Left cardiac atrium (tissue), 4 donors: ENCODE data around the gene HBB. TPM values are rescaled to one million over a fixed set of nuclear protein-coding genes. Genes with fewer than 3 reads are reported as not detected.
"Not testable (repeated sequence)": the region's sequence is repeated elsewhere in the genome, so short reads cannot be mapped to it uniquely, and the experiment has no call there.

ENCODE experiments used
- ATAC-seq, 2 donors: fragments of 200-7000 bp; cut with Tn5 transposase; one replicate each; pipeline ENCODE4 v1.9.1; 2020; ENCODE audit warnings: mild to moderate bottlenecking in 2 of 2, moderate library complexity in 2 of 2
- DNase-seq: peaks from one replicate; pipeline ENCODE4 v3.0.0-alpha.2; 2020
- intact Hi-C, 2 donors: fragments of 100-400 bp; cut with DNase I; formaldehyde crosslinking; loops; one replicate each; pipeline versions ENCODE4 v1.14.1 to v1.15.1; 2022 to 2023
- long read RNA-seq: library from polyadenylated mRNA; unstranded; transcript quantifications from one replicate; pipeline ENCODE4 v2.0.0, GENCODE V29; 2021
- total RNA-seq, 2 donors: library from RNA; stranded (reverse); fragmentation: NEBNext Ultra II Directional; extraction: Animal tissue kit (Norgen Biotek cat#: 25700); gene quantifications; one replicate each; pipeline ENCODE4 v1.2.1, GENCODE V29; 2021
- donor health status: DM: no; HTN: yes; CAD: no.
- donor health status: DM: no; HTN: yes; CAD: no; lungs with severe emphysema.
- donor health status: DM: yes; HTN: yes; CAD: no.
- donor health status: Dilated cardiomyopathy.

Gene HBB
- total RNA-seq = 100 to 1,000 TPM in 1 of 2 donors, 10 to 100 TPM in 1; 77.3 to 264 TPM
- long read RNA-seq = 0 reads

- ATAC-seq (peak in 1 of 2 donors; percentile 22), DNase-seq (no peak)
- intact Hi-C loops = no loop called here
Measured at GRCh38 chr11:5226732-5227310, at the start of gene HBB. HBB (minus strand) TSS chr11:5227071; CDS start chr11:5227021, 50 bp downstream.

- ATAC-seq (no peak), DNase-seq (no peak)
- intact Hi-C loops = no loop called here
Measured at GRCh38 chr11:5275369-5276110, 48.7 kb upstream of the HBB start.

GRCh38 chr11:5274395-5274794 lies 47.5 kb upstream of the HBB start:
- intact Hi-C loops = no loop called here
- DNase-seq (no peak), ATAC-seq (no peak)

- intact Hi-C loops = no loop called here
- ATAC-seq = no peak
- DNase-seq = no peak
Measured at GRCh38 chr11:5272395-5273017, 45.6 kb upstream of the HBB start.

GRCh38 chr11:5269715-5270147 lies 42.9 kb upstream of the HBB start, which contains the start of gene HBE1:
HBE1 (minus strand) TSS chr11:5269945; CDS start chr11:5269890, 55 bp downstream.
- DNase-seq = no peak
- no peak for ATAC-seq
- intact Hi-C loops = no loop called here

GRCh38 chr11:5267033-5267563 lies 40.2 kb upstream of the HBB start:
- intact Hi-C loops = no loop called here
- ATAC-seq (no peak), DNase-seq (no peak)

- DNase-seq = no peak
- intact Hi-C loops = no loop called here
- no peak for ATAC-seq
Measured at GRCh38 chr11:5266609-5267008, 39.7 kb upstream of the HBB start.

- intact Hi-C loops = no loop called here
- DNase-seq (no peak), ATAC-seq (no peak)
Measured at GRCh38 chr11:5265832-5266231, 39.0 kb upstream of the HBB start.

GRCh38 chr11:5258543-5259262 lies 31.8 kb upstream of the HBB start:
- ATAC-seq (no peak), DNase-seq (no peak)
- intact Hi-C loops = no loop called here

- intact Hi-C loops = no loop called here
- ATAC-seq (no peak), DNase-seq (no peak)
Measured at GRCh38 chr11:5257296-5257695, 30.4 kb upstream of the HBB start.

GRCh38 chr11:5254646-5255413 lies 28.0 kb upstream of the HBB start, which contains the start of gene HBG2:
HBG2 (minus strand) TSS chr11:5254781; CDS start chr11:5254728, 53 bp downstream.
- DNase-seq, intact Hi-C loops: not testable (repeated sequence)
- peak in 1 of 2 donors; percentile 38 for ATAC-seq

GRCh38 chr11:5254023-5254422 lies 27.2 kb upstream of the HBB start:
- intact Hi-C loops, DNase-seq, ATAC-seq: not testable (repeated sequence)

GRCh38 chr11:5253440-5253839 lies 26.6 kb upstream of the HBB start:
- intact Hi-C loops, DNase-seq, ATAC-seq: not testable (repeated sequence)

GRCh38 chr11:5252919-5253265 lies 26.0 kb upstream of the HBB start:
- ATAC-seq = no peak
- no peak for DNase-seq
- intact Hi-C loops = no loop called here

GRCh38 chr11:5252192-5252918 lies 25.5 kb upstream of the HBB start:
- DNase-seq = no peak
- ATAC-seq = no peak
- intact Hi-C loops = no loop called here

GRCh38 chr11:5251746-5252145 lies 24.9 kb upstream of the HBB start:
- ATAC-seq = no peak
- intact Hi-C loops = no loop called here
- DNase-seq = no peak

- ATAC-seq = no peak
- intact Hi-C loops = no loop called here
- no peak for DNase-seq
Measured at GRCh38 chr11:5250543-5251204, 23.8 kb upstream of the HBB start.
